Measurements from ENCODE around the gene PSEN2.

DNA sequence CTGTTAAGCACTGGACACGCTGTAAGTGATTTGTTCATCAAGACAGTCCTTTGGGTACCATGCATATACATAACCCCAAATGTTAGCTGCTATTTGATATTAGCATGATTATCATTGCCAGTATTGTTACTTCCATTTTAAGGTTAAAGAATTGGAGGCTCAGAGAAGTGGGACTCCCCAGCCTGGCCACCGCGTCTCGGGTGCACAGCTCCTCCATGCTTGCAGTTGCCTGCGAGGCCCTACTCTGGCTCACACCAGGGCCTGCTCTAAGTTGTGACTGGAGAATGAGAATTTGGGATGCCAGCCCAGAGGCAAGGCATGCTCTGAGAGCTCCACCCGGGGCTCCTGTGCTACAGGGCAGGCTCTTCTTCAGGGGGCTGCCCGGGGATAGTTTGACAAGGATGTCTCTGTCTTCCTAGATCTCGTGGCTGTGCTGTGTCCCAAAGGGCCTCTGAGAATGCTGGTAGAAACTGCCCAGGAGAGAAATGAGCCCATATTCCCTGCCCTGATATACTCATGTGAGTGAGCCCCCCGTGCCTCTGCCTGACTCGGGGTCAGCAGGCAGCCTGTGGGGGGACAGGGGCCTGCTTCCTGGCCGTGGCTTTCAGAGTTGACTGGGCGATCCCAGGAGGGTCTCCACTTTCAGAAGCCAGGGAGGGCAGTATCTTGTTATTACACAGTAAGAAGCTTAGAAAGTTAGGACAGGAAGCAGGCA lies 19.4 kb downstream of the PSEN2 start:
- TF ChIP-seq, protein P1, sequence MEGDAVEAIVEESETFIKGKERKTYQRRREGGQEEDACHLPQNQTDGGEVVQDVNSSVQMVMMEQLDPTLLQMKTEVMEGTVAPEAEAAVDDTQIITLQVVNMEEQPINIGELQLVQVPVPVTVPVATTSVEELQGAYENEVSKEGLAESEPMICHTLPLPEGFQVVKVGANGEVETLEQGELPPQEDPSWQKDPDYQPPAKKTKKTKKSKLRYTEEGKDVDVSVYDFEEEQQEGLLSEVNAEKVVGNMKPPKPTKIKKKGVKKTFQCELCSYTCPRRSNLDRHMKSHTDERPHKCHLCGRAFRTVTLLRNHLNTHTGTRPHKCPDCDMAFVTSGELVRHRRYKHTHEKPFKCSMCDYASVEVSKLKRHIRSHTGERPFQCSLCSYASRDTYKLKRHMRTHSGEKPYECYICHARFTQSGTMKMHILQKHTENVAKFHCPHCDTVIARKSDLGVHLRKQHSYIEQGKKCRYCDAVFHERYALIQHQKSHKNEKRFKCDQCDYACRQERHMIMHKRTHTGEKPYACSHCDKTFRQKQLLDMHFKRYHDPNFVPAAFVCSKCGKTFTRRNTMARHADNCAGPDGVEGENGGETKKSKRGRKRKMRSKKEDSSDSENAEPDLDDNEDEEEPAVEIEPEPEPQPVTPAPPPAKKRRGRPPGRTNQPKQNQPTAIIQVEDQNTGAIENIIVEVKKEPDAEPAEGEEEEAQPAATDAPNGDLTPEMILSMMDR (conservative IDR thresholded peaks at IDR 0.05; ENCODE audit: low read depth, low read length): no peak
- no peak for TF ChIP-seq EZH2 (IDR thresholded peaks at IDR 0.05; ENCODE audit: borderline replicate concordance, low read depth, low read length, poor library complexity, severe bottlenecking)

Data from A673 (cell line).